ENCODE data around the gene MYO5A.

The MYO5A gene

DNA sequence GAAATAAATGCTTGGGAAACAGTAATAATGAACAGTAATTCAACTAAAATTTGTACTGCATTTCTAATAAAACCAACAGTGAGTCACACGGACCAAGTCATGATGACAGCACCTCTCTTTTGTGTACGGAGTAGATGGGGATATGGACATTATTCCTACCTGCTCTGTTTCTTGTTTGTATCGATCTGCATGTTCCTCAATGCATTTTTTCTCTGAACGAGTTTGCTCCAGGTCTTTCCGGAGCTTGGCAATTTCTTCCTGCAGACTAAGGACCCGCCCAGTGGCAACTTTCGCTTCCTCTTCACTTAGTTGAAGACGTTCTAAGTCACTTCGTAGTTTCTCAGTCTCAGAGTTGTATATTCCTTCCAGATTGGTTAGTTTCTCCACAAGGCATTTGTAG, 158.7 kb downstream of the MYO5A start:
- H3K27ac ChIP-seq: no peak overlapping the region
- TF ChIP-seq, protein P1, sequence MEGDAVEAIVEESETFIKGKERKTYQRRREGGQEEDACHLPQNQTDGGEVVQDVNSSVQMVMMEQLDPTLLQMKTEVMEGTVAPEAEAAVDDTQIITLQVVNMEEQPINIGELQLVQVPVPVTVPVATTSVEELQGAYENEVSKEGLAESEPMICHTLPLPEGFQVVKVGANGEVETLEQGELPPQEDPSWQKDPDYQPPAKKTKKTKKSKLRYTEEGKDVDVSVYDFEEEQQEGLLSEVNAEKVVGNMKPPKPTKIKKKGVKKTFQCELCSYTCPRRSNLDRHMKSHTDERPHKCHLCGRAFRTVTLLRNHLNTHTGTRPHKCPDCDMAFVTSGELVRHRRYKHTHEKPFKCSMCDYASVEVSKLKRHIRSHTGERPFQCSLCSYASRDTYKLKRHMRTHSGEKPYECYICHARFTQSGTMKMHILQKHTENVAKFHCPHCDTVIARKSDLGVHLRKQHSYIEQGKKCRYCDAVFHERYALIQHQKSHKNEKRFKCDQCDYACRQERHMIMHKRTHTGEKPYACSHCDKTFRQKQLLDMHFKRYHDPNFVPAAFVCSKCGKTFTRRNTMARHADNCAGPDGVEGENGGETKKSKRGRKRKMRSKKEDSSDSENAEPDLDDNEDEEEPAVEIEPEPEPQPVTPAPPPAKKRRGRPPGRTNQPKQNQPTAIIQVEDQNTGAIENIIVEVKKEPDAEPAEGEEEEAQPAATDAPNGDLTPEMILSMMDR (conservative IDR thresholded peaks at IDR 0.05): no peak

DNA sequence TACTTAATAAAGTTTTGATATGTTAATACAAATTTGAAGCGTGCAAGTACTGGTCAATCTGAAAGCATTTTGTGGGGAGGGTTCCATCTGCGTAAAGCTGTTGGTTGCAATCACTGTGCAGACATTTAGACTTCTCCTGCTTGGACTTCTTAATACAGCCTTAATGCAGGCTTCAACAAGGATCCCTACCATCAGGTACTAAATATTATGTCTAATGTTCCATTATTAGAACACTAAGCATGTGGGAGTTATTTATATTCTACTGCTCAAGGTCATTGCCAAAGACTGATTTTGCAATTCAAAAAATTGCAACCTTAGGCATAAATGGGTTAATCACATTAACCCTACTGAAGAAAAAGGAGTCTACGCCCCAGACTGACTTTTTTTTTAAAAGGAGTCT, 159.2 kb downstream of the MYO5A start:
- TF ChIP-seq, protein P1 (conservative IDR thresholded peaks at IDR 0.05): no peak

DNA sequence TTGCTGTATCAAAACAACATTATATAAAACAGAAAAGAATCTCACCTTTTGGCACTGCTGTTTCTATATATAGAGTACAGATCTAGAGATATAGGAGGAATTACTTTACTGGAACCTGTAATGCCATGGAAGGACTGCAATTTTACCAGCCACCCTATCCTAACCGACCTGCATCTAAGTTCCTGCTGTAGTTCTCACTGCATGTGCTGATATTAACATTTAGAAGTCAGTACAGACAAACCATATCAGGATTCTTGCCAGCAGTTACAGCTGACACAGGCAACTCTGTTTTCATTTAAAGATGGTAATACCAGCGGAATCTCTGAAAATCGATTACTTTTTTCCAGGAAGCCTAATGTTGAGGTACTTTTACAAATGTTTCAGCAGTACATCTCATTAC, 159.7 kb downstream of the MYO5A start:
- no peak overlapping the region for H3K27ac ChIP-seq
- TF ChIP-seq, protein P1 (conservative IDR thresholded peaks at IDR 0.05): no peak

More for the DNA sequence above, 159.2 kb downstream of the MYO5A start:
- H3K27ac ChIP-seq: no peak overlapping the region

DNA sequence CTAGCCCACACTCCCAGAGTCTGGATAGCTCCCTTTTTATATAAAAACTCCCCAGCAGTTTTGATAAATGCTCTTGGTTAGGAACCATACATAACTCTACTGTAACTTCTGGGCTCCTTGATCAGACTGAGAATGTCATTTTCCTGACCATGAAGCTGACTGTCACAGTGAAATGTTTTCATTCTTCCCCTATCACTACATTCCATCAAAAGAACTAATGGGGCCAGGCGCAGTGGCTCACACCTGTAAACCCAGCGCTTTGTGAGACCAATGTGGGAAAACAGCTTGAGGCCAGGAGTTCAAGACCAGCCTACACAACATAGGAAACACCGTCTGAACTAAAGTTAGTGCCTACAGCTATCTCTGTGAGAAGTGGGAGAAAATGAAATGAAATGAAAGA, 160.3 kb downstream of the MYO5A start:
- no peak overlapping the region for H3K27ac ChIP-seq
- TF ChIP-seq, protein P1 (conservative IDR thresholded peaks at IDR 0.05): no peak

DNA sequence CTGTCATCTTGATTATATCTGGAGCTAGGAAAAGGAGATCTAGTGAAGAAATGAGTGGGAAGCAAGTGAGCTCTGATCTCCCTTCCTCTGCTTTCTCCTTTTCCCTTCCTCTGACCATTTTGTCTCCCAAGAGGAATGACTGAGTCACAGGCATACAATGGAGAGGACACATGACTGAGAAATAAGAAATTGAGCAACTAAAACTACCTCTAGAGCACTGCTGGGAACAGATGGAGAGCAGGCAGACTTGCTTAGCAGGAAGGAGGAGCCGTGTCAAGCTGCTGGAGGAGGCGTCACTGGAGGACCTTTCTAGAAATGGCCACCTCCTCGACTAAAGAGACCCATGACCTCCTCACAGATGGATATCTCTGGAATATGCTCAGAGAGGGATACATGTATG, 166.2 kb downstream of the MYO5A start:
- TF ChIP-seq, protein P1 (conservative IDR thresholded peaks at IDR 0.05): no peak
- H3K27ac ChIP-seq: no peak overlapping the region

DNA sequence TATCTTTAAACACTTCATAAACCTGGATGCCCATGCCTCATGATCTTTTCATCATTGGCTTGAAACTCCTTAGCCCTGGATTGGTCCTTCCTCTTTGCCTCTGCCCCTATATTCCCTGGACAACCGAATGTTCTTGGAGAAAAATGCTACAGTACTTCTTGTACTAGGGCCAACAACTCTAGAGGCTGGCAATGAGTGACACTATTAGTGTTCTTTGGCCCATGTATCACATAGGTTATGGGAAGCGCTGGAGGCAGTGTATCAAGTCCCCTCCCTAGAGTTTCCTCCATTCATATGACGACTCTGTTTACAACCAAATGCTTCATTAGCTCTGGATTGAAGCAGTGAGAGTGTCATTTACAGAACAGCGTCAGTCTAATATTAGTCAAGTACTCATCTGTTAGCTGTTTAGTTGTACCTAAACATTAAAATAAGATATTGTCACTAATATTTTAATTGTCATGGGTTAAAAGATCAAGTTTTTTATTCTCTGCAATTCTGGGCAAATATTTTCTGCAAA, 166.6 kb downstream of the MYO5A start:
- peak overlapping the region; percentile 62 for H3K27ac ChIP-seq
- TF ChIP-seq, protein P1 (conservative IDR thresholded peaks at IDR 0.05): no peak

DNA sequence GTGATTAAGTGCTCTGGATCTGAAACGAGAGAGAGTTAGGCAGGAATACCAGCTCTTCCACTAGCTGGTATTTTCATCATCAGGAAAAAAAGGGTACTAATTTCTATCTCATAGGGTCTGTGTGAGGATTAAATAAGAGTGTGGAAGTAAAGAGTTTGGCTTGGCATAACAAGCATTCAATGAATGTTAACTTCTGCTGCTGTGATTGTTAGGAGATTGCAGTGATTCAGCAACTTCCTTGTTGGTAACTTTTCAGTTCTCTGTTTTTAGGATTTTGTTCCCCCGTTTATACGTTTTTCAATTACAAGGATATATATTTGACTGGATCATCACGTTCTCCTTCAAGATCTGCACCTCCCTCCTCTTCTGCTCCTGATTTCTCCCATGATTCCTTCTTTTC, 167.2 kb downstream of the MYO5A start:
- H3K27ac ChIP-seq: peak overlapping the region; percentile 62
- TF ChIP-seq, protein P1 (conservative IDR thresholded peaks at IDR 0.05): no peak
